A549 (cell line): Measurements from ENCODE around the gene ZNF362. TPM values are rescaled to one million over a fixed set of nuclear protein-coding genes. Genes with fewer than 3 reads are reported as not detected.

ENCODE experiments used
- ATAC-seq, 2 experiments: fragments of 200-7000 bp in 1 of 2; fragments of >200 bp in 1 of 2; cut with Nextera tagmentation in 1 of 2; cut with Tn5 transposase in 1 of 2; 3 replicates each; pipeline versions ENCODE4 v1.8.0 to v1.9.1; 2018 to 2020; ENCODE audit warnings: mild to moderate bottlenecking in 1 of 2, moderate library complexity in 1 of 2
- CTCF ChIA-PET: fragments of 300-600 bp; sonication (Branson Sonifier 250); formaldehyde crosslinking; extraction: SDS; loops from one replicate; lab custom pipeline; 2021; ENCODE audit warnings: antibody characterized with exemption, inconsistent platforms; lab: Yijun Ruan, JAX
- POLR2A ChIA-PET: fragments of 350-600 bp; formaldehyde crosslinking; extraction: SDS; loops from one replicate; lab custom pipeline; 2021; ENCODE audit warnings: antibody characterized with exemption, inconsistent platforms; lab: Yijun Ruan, JAX
- DNase-seq, 2 experiments: peaks; one replicate each; pipeline versions ENCODE4 v3.0.0 to v3.0.0-alpha.2; 2011 to 2016; ENCODE audit warnings: low read depth in 1 of 2, low spot score in 1 of 2
- FAIRE-seq: peaks from 2 replicates; lab custom pipeline; 2011; peaks lifted over from hg19 to GRCh38; lab: Jason Lieb, UNC
- H3K27ac ChIP-seq, 2 experiments: fragments of >200 bp; sonication (Bioruptor Twin); formaldehyde crosslinking; 3 replicates each; pipeline ENCODE4 v1.5.1; 2016 to 2017
- H3K4me1 ChIP-seq: fragments of >200 bp; sonication (Bioruptor Twin); formaldehyde crosslinking; 3 replicates; pipeline ENCODE4 v1.6.1; 2016
- H3K4me2 ChIP-seq: fragments of >200 bp; sonication (Bioruptor Twin); formaldehyde crosslinking; 3 replicates; pipeline ENCODE4 v1.6.1; 2016
- H3K4me3 ChIP-seq: fragments of >200 bp; sonication (Bioruptor Twin); formaldehyde crosslinking; 3 replicates; pipeline ENCODE4 v1.5.1; 2016
- H3K9me3 ChIP-seq: fragments of >200 bp; sonication (Bioruptor Twin); formaldehyde crosslinking; 3 replicates; pipeline ENCODE4 v1.6.1; 2016
- BCL3 ChIP-seq: fragments of >200 bp; sonication (Bioruptor Twin); formaldehyde crosslinking; IDR thresholded peaks from 3 replicates; pipeline ENCODE4 v1.6.1; 2016
- CEBPB ChIP-seq, 2 experiments: fragments of >200 bp in 1 of 2; sonication (Bioruptor Twin) in 1 of 2; formaldehyde crosslinking in 1 of 2; IDR thresholded peaks; 2 replicates each; pipeline ENCODE4 v1.6.1; 2012 to 2016
- CHD4 ChIP-seq: fragments of 200-600 bp; sonication (generic); IDR thresholded peaks from 2 replicates; pipeline ENCODE4 v1.6.1; 2016; ENCODE audit warnings: antibody characterized with exemption, mild to moderate bottlenecking, borderline replicate concordance
- EHMT2 ChIP-seq: fragments of 200-600 bp; sonication (generic); IDR thresholded peaks from 2 replicates; pipeline ENCODE4 v1.6.1; 2016; ENCODE audit warnings: antibody characterized with exemption, low read depth, mild to moderate bottlenecking, moderate library complexity
- ESRRA ChIP-seq: fragments of 150-350 bp; IDR thresholded peaks from 2 replicates; pipeline ENCODE4 v1.6.1; 2014; ENCODE audit warnings: mild to moderate bottlenecking, low read length, borderline replicate concordance
- FOSB ChIP-seq: fragments of 250-450 bp; sonication (Bioruptor Pico); IDR thresholded peaks from 2 replicates; pipeline ENCODE4 v1.5.0; 2020; ENCODE audit warnings: mild to moderate bottlenecking, moderate library complexity
- FOSL2 ChIP-seq, 2 experiments: fragments of 450-650 bp in 1 of 2; fragments of >200 bp in 1 of 2; sonication (Bioruptor Twin) in 1 of 2; formaldehyde crosslinking; IDR thresholded peaks; 2 replicates each; pipeline versions ENCODE4 v1.5.0 to v1.6.1; 2016 to 2020; ENCODE audit warnings: mild to moderate bottlenecking in 1 of 2, moderate library complexity in 1 of 2
- FOXS1 ChIP-seq: fragments of 250-450 bp; sonication (Bioruptor Pico); IDR thresholded peaks from 2 replicates; pipeline ENCODE4 v1.5.0; 2020; ENCODE audit warnings: mild to moderate bottlenecking, moderate library complexity
- GATA3 ChIP-seq: IDR thresholded peaks from 2 replicates; pipeline ENCODE4 v1.6.1; 2012; ENCODE audit warnings: borderline replicate concordance
- HDAC2 ChIP-seq: fragments of 200-600 bp; sonication (generic); IDR thresholded peaks from 2 replicates; pipeline ENCODE4 v1.6.1; 2016
- HES2 ChIP-seq: fragments of >200 bp; sonication (Bioruptor Twin); formaldehyde crosslinking; IDR thresholded peaks from 2 replicates; pipeline ENCODE4 v1.6.1; 2016
- HEYL ChIP-seq: fragments of 250-450 bp; sonication (Bioruptor Pico); IDR thresholded peaks from 2 replicates; pipeline ENCODE4 v1.8.0; 2021; ENCODE audit warnings: mild to moderate bottlenecking, moderate library complexity
- HOXA7 ChIP-seq: fragments of 250-450 bp; sonication (Bioruptor Pico); IDR thresholded peaks from 2 replicates; pipeline ENCODE4 v1.5.0; 2020; ENCODE audit warnings: mild to moderate bottlenecking, moderate library complexity
- JUNB ChIP-seq: fragments of >200 bp; sonication (Bioruptor Twin); formaldehyde crosslinking; IDR thresholded peaks from 2 replicates; pipeline ENCODE4 v1.6.1; 2016
- KDM5A ChIP-seq: fragments of 200-600 bp; sonication (generic); IDR thresholded peaks from 2 replicates; pipeline ENCODE4 v1.6.1; 2016; ENCODE audit warnings: antibody characterized with exemption, mild to moderate bottlenecking
- MAX ChIP-seq: IDR thresholded peaks from 2 replicates; pipeline ENCODE4 v1.6.1; 2012
- MYC ChIP-seq: IDR thresholded peaks from 2 replicates; pipeline ENCODE4 v1.6.1; 2012; ENCODE audit warnings: mild to moderate bottlenecking, inconsistent platforms, low read length, improper control_type of control experiment, borderline replicate concordance
- NPAS2 ChIP-seq: fragments of 250-450 bp; sonication (Bioruptor Pico); IDR thresholded peaks from 2 replicates; pipeline ENCODE4 v1.8.0; 2022; ENCODE audit warnings: mild to moderate bottlenecking, moderate library complexity, borderline replicate concordance
- NR3C1 ChIP-seq: fragments of >200 bp; sonication (Bioruptor Twin); formaldehyde crosslinking; IDR thresholded peaks from 3 replicates; pipeline ENCODE4 v1.6.1; 2017
- PHF8 ChIP-seq: fragments of 200-600 bp; sonication (generic); IDR thresholded peaks from 2 replicates; pipeline ENCODE4 v1.6.1; 2016; ENCODE audit warnings: low read depth, mild to moderate bottlenecking, antibody characterized with exemption, moderate library complexity, borderline replicate concordance
- POLR2AphosphoS2 ChIP-seq: conservative IDR thresholded peaks from 2 replicates; pipeline ENCODE4 v1.6.1; 2012; ENCODE audit warnings: low read length, improper control_type of control experiment, inconsistent platforms
- RFX5 ChIP-seq: fragments of 450-650 bp; IDR thresholded peaks from 2 replicates; pipeline ENCODE4 v1.7.1; 2014; ENCODE audit warnings: antibody characterized with exemption, mild to moderate bottlenecking, moderate library complexity
- RNF2 ChIP-seq: fragments of 200-600 bp; sonication (generic); IDR thresholded peaks from 2 replicates; pipeline ENCODE4 v1.6.1; 2016; ENCODE audit warnings: low read depth, mild to moderate bottlenecking, antibody characterized with exemption, moderate library complexity, borderline replicate concordance
- SREBF2 ChIP-seq: fragments of 450-650 bp; IDR thresholded peaks from 2 replicates; pipeline ENCODE4 v1.6.1; 2014; ENCODE audit warnings: mild to moderate bottlenecking, moderate library complexity
- TFCP2L1 ChIP-seq: fragments of 250-450 bp; sonication (Bioruptor Pico); IDR thresholded peaks from 2 replicates; pipeline ENCODE4 v1.5.0; 2021; ENCODE audit warnings: mild to moderate bottlenecking
- TP53 ChIP-seq: fragments of 250-450 bp; sonication (Bioruptor Pico); IDR thresholded peaks from 2 replicates; pipeline ENCODE4 v1.5.0; 2021; ENCODE audit warnings: mild to moderate bottlenecking, moderate library complexity
- USF2 ChIP-seq: fragments of 450-650 bp; IDR thresholded peaks from 2 replicates; pipeline ENCODE4 v1.6.1; 2014; ENCODE audit warnings: antibody characterized with exemption
- ZC3H11A ChIP-seq: fragments of 450-650 bp; IDR thresholded peaks from 2 replicates; pipeline ENCODE4 v1.6.1; 2014; ENCODE audit warnings: antibody characterized with exemption, mild to moderate bottlenecking
- ZSCAN20 ChIP-seq: fragments of 250-450 bp; sonication (Bioruptor Pico); IDR thresholded peaks from 2 replicates; pipeline ENCODE4 v1.8.0; 2022; ENCODE audit warnings: mild to moderate bottlenecking, moderate library complexity
- WGBS: methylation state at CpG from one replicate; pipeline ENCODE4 v1.1.6; 2017; ENCODE audit errors: missing lambda C conversion rate; 5-methylcytosine and 5-hydroxymethylcytosine counted together
- polyA plus RNA-seq, 4 experiments: library from polyadenylated mRNA; depleted of rRNA in 3 of 4; stranded (reverse); fragments of >200 nt; fragmentation: RNase III in 1 of 4; extraction: RNeasy Plus Mini Kit Qiagen cat#74134 plus additional on column Dnase treatment in 1 of 4; gene quantifications; 2 replicates in 3 of 4; 3 replicates in 1 of 4; pipeline ENCODE4 v1.2.3, GENCODE V29; 2011 to 2017

ZNF362 gene
- polyA plus RNA-seq, 2 of the 4 experiments (the other 2 are of a cell fraction): 4.8 to 7.9 TPM

GRCh38 chr1:33311706-33312412, 55.6 kb downstream of the ZNF362 start:
- ChIA-PET POLR2A (no interaction called here), CTCF (interaction anchor here (0.8 to 2.4 kb wide), 3 partner anchors 14 to 23 kb away, joined by 3 to 9 read pairs (median 3); no protein-coding TSS in a partner anchor)
- Histone ChIP-seq H3K4me2 (no peak overlapping the region), H3K4me3 (no peak overlapping the region), H3K27ac (no peak overlapping the region), H3K9me3 (no peaks in the 10 kb centered on the region), H3K4me1 (no peaks in the 10 kb centered on the region)
- TF ChIP-seq FOXS1 (CRISPR knock-in tag) (no peak), FOSB (CRISPR knock-in tag) (no peak), KDM5A (no peak), RFX5 (no peak), CHD4 (no peak), BCL3 (no peak), ZC3H11A (no peak), NR3C1 (no peak), ZSCAN20 (CRISPR knock-in tag) (no peak), SREBF2 (no peak), PHF8 (no peak), TP53 (CRISPR knock-in tag) (no peak), MAX (no peak), NPAS2 (no peak), TFCP2L1 (CRISPR knock-in tag) (no peak)
- ATAC-seq (no peak), DNase-seq (no peak), FAIRE-seq (no peak)
- 33% methylated on average over 1 of the region's 7 CpGs for WGBS

GRCh38 chr1:33312413-33312749, 56.1 kb downstream of the ZNF362 start:
- WGBS: 62% methylated on average over 5 of the region's 5 CpGs
- Histone ChIP-seq H3K4me1 (no peaks in the 10 kb centered on the region), H3K9me3 (no peaks in the 10 kb centered on the region), H3K4me2 (no peak overlapping the region), H3K4me3 (no peak overlapping the region), H3K27ac (no peak overlapping the region)
- FAIRE-seq (no peak), ATAC-seq (no peak), DNase-seq (no peak)
- TF ChIP-seq FOXS1 (CRISPR knock-in tag) (no peak), SREBF2 (no peak), GATA3 (no peak), EHMT2 (no peak), MAX (no peak)
- POLR2A ChIA-PET: no interaction called here
- CTCF ChIA-PET: interaction anchor here (1.0 to 2.4 kb wide), 2 partner anchors 14 to 17 kb away, joined by 3 to 9 read pairs; no protein-coding TSS in a partner anchor

GRCh38 chr1:33314416-33314815, 58.1 kb downstream of the ZNF362 start:
- H3K27ac ChIP-seq: no peak overlapping the region
- no peak for ATAC-seq
- no peaks in the 10 kb centered on the region for H3K9me3 ChIP-seq
- no peak overlapping the region for H3K4me2 ChIP-seq
- no peaks in the 10 kb centered on the region for H3K4me1 ChIP-seq
- 85% methylated on average over 8 of the region's 9 CpGs for WGBS
- CTCF ChIA-PET: interaction anchor here (0.6 to 2.4 kb wide), 5 partner anchors 16 to 156 kb away, joined by 3 to 9 read pairs (median 4); no protein-coding TSS in a partner anchor
- TF ChIP-seq CEBPB (IDR thresholded peaks at IDR 0.05) (no peak), JUNB (no peak), ESRRA (no peak), USF2 (no peak), FOSB (CRISPR knock-in tag) (no peak), RNF2 (no peak), FOSL2 (IDR thresholded peaks at IDR 0.05) (no peak), FOSL2 (CRISPR knock-in tag; IDR thresholded peaks at IDR 0.05) (no peak), EHMT2 (no peak), HEYL (CRISPR knock-in tag) (no peak), HES2 (no peak), HDAC2 (no peak), MYC (no peak), MAX (no peak), POLR2AphosphoS2 (no peak), SREBF2 (no peak), HOXA7 (no peak), BCL3 (no peak)
- TF ChIP-seq, all 56 proteins: peak for 0
- POLR2A ChIA-PET: no interaction called here
- no peak overlapping the region for H3K4me3 ChIP-seq
- FAIRE-seq (no peak), DNase-seq (no peak)
